HG03558 (cell line): ENCODE results near the gene CORO2A.
"Not testable (repeated sequence)": the region's sequence is repeated elsewhere in the genome, so short reads cannot be mapped to it uniquely, and the experiment has no call there.

Source experiments
- ATAC-seq: cut with Tn5 transposase; IDR thresholded peaks from one replicate; pipeline ENCODE4 v1.9.1; 2021; ENCODE audit warnings: moderate number of reproducible peaks; ENCODE audit not compliant: unreplicated experiment; ENCODE audit errors: extremely low read depth

The CORO2A gene

GRCh38 chr9:98094316-98094715, 98.1 kb downstream of the CORO2A start:
- no peak for ATAC-seq

DNA sequence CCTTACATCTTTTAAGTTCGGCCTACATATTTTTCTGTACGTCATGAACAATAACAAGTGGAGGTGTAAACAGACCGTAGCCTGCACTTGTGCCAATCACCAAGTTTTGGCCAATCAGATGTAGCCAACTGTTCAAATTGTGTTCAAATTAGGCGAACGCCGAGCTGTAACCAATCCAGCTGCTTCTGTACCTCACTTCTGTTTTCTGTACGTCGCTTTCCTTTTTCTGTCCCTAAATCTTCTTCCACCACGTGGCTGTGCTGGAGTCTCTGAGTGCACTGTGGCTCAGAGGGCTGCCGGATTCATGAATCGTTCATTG, 99.9 kb downstream of the CORO2A start:
- ATAC-seq, result no peak

DNA sequence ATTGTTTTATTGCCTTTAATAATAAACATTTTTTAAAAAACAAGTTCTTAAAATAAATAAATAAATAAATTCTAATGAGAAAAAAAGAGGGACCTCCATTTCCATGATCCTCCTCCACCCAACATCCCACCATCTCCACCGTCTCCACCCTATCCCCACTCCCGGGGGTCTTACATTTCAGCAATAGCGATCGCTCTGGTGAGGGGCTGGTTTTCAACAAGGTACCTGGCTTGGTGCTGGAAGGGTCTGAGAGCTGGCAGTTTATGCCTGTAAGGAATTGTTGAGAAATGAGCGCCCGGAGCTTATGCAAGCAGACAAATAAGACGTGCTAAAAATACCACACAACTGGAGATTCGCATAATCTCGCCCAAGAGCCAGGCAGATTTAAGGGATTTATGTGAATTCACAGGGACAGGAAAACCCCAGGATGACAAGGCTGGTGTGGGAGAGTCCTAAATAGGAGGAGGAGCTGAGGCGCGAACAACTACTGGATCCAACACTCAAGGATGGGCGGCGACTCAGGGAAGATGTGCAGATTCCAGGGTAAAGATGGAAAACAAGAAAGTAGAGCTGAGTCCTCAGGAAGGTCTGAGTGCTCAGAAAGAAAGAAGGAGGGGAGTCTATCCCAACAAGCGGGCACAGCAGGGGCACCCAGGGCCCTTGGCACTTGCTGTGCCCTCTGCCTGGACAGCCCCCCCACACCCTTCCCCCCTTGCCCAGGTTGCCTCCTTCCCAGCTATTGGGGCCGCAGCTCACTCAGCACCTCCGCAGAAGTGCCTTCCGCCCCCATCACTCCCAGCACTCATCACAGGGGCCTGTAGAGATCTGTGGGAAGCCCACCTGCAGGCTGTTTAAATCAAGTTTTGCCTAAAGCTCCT, 100.5 kb downstream of the CORO2A start:
- no peak for ATAC-seq

DNA sequence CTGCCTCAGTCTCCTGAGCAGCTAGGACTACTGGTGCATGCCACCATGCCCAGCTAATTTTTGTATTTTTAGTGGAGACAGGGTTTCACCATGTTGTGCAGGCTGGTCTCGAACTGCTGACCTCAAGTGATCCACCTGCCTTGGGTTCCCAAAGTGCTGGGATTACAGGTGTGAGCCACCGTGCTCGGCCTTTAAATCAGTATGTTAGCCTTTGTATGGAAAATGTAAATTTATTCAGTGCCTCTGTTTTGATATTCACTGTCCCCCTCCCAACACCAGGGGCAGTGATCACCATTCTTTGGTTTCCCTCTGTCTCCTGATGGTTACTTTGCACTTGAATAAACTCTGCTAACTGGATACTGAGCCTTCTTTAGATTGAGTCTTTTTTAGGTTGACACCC, 101.8 kb downstream of the CORO2A start:
- not testable (repeated sequence) for ATAC-seq

DNA sequence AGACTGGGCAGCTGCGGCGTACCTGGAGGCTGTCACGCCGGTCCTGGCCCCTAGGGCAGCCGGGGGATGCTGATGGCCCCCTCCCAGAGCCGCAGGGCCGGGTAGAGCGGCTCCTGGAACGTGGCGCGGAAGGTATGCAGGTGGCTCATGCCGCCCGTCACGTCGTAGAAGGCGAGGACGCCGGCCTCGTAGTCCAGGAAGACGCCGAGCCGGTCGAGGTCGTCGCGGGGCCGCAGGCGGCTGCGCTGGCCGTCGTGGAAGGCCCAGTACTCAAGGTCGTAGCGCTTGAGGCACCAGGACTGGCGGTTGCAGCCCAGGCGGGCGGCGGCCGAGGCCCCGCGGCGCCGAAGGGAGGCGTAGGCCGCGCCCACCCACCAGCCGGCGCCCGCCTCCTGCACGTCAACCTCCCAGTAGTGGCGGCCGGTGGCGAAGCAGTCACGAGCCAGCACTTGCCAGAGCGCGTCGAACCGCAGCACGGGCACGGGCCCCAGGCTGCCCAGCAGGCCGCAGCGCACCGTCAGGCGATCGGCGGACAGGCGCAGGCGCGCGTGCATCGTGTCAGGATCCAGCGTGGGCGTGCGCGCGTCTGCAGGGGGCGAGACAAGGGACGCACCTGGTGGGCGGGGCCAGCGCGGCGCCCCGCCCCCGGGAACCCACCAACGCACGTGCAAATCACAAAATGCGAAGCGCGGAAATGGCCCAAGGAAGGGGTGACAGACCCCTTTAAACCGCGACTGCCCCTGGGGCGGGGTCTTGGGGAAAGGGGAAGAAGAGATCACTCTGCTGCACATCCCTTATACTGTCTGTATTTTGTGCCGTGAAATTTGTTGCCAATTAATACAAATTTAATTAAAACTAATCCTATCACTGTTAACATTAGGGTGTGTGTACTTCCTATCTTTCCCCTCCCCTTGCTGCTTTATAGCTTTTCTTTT, 104.8 kb downstream of the CORO2A start:
- no peak for ATAC-seq

GRCh38 chr9:98086461-98086860, 106.0 kb downstream of the CORO2A start:
- ATAC-seq, result no peak

- no peak for ATAC-seq
Measured at GRCh38 chr9:98085944-98086343, 106.5 kb downstream of the CORO2A start.

DNA sequence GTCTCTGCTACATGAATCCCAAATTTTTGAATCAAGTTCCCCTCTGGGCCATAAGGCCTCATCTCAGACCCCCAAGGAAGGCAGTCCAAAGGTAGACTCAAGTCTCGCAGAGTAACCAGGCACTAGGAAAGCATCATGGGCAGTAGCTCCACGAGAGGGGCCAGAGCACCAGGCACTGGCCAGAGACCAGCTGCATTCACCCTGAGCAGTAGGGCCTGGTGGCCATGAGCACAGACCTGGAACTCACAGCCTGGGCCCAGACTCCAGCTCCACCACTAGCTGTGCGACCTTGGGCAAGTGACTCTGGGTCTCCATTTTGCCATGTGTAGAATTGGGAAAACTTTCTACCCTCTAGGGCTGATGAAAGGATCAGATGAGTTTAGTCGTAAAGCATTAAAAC, 107.4 kb downstream of the CORO2A start:
- ATAC-seq, result no peak

DNA sequence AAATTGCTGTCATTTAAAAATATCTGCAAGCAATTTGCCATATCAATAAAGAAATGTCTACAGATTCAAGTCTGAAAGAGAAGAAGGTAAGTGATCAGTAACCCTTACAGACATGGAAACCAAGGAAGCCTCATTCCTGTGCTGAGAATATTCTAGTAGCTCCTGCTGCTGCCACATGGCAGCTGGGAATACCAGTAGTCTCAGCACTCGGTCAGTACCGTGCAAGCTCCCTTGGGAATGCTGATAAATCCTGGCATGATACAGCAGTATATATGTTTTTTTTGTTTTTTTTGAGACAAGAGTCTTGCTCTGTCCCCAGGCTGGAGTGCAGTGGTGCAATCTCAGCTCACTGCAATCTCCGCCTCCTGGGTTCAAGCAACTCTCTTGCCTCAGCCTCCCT, 108.0 kb downstream of the CORO2A start:
- ATAC-seq, result no peak

GRCh38 chr9:98083566-98084183, 108.8 kb downstream of the CORO2A start:
- no peak for ATAC-seq

GRCh38 chr9:98083061-98083501, 109.4 kb downstream of the CORO2A start:
- no peak for ATAC-seq

GRCh38 chr9:98081477-98082219, 110.8 kb downstream of the CORO2A start:
- no peak for ATAC-seq

GRCh38 chr9:98080780-98081179, 111.7 kb downstream of the CORO2A start:
- no peak for ATAC-seq

DNA sequence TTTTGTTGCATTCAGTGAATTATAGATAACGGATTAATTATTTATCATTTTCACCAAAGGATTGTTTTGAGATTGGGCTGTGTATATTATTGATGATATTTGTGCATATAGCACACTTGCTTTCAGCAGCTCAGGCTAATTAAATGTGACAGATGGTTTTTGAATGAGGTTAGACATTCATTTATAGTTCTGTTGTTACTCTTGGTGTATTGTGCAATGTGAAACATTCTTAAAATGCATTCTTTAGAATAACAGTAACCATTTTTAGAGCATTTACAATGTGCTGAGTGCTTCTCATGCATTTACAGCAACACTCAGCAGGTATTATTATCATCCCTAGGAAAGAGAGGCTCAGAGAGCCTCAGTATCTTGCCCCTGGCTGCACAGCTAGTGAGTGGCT, 112.1 kb downstream of the CORO2A start:
- ATAC-seq, result no peak

DNA sequence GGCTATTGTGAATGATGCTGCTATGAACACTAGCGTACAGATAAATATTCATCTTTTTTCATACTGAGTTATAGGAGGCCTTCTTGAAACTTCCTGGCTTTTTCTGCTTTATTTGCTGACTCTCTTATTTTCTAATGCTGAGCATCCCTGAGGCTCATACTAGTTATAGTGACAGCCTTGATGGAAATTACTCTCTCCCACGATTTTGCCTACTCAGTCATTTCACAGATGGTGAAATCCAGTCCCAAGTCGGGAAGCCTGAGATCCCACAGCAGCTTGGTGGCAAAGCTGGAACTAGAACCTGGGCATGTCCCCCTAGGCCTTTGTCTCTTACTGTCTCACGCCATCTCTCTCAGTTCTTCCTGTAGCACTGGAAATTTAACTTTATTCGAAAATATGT, 113.5 kb downstream of the CORO2A start:
- no peak for ATAC-seq

- not testable (repeated sequence) for ATAC-seq
Measured at GRCh38 chr9:98076514-98076890, 115.9 kb downstream of the CORO2A start.

DNA sequence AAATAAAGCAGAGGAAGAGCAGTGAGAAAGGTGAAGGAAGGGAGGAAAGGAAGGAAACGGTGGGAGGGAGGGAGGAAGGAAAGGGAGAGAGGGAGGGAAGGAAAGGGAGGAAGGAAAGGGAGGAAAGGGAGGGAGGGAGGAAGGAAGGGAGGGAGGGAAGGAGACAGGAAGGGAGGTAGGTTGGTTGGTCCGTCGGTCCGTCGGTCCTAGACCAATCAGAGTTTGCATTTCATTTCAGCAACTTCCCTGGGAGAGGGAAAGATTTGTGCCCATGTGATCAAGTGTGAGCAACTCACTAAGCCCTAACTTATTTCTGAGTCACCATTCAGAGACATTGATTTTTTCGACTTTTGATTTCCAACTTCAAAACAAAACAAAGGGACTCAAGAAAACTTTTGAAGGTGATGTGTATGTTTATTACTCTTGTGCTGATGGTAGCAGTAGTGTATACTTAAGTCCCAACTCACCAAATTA, 117.1 kb downstream of the CORO2A start:
- no peak for ATAC-seq

DNA sequence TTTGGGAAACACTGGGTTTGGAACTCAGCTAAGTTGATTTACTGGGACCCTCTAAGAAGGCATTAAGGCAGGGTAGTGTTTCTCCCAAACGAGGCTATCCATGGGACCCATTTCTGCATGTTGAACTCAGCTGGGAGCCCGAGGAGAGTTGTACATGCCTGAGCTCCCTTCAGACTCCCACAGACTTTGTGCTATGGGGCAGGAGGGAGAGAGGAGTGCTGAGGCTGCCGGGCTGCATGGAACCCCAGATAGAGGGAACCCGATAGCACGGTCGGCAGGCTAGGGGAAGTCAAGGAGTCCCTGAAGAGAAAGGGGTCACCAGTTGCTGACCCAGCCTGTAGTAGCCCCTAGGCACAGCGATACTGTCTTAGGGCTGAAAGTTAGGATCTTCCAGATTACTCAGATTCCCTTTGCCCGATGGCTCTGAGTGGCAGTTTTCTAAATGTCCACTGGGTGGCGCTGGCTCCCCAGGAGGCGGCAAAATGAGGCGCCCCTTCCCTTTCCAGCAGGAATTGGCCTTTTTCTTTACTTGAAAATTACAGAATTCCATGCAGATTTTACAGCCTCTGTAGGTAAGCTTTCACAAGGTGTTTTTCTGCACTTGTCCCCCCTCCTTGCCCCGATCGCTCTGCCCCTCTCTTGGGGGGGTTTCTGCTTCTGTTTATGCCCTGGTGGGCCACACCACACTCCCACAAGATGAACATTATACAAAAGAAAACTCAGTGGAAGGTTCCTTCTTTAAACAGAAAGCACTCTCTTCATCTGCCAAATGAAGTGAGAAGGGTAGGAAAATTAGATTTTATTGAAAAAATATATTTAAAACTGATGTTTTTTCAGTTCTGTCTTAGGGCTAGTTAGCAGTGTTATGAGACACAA, 118.1 kb downstream of the CORO2A start:
- no peak for ATAC-seq

DNA sequence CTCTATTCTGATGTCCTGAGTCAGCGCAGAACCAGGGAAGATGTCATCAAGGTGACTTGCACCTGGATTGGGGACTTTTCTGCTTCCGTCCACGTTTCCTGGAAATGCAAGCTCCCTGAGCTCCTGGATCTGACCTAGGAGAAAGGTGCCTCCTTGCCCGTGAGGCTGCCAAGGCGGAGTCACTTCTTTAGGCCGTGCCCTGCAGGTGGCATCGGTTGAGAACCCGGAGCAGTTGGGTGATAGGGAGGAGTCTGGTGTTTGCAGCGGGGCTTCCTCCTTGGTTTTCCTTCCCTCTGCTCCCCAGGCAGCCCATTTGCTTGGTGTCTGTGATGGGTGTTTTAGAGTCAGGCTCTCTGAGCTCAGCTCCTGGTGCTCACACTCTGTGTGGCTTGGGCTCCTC, 120.7 kb downstream of the CORO2A start:
- no peak for ATAC-seq
